Stimulated activated CD4-positive, alpha-beta T cell treated with anti-CD3 and anti-CD28 coated beads, Interleukin-1b, Interleukin-23, amount 100 ng/mL, for 48 hours (primary cell): ENCODE measurements around the gene FILIP1L.

Source experiments
- DNase-seq: peaks from one replicate; pipeline ENCODE4 v3.0.0-alpha.2; 2020

FILIP1L gene

DNA sequence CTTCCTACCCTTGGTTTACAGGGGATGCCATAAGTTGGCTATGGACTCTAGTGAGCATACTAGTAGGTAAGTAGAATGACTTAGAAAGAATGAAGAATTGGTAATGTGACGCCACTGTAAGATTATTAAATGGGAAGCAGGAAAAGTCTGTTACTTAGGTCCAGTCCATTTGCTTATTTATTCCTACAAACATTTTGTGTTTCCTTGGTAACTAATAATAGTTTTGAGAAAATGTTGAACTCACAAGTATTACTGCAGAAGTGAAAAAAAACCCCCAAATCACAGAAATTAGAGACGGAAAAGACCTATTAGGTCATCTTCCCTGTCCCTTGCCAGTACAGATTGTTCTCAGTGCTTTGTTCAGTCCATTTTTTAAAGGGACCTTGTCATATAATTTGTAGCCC is 233.2 kb downstream of the FILIP1L start:
- no peak for DNase-seq

DNA sequence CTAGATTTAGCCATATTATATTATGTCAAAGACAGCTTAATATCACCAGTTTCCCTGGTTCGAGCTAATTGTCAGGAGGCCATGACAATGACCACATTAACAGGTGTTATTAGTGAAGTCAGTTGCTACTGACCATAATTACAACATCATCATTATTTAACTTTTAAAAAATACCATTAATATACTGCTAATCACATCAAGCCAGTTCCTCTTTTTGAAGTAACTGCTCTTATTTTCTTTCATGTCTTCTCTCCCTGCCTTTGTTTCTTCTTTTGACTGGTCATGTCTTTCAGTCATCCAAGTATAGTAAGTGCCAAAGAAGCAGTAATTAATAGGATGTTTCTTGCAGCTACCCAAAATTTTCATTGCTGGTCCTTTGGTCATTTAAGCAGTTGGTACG is 235.0 kb downstream of the FILIP1L start:
- DNase-seq, result no peak

DNA sequence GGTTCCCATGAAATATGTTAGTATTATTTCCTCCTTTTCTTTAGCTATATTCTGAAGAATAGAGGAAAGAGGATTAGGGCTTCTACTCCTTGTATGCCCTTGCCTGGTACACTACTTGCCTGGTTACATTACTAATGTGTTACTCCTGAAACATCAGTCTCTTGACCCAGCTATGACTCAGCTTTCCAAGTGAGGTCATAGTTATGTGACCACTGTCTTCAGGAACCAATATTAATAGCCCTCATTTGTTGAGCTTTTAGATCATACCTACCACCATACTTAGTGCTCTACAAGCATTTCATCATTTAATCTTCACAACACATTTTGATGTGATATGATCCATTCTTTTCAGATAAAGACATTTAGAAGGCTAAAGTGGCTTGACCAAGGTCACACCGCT is 236.3 kb downstream of the FILIP1L start:
- no peak for DNase-seq

DNA sequence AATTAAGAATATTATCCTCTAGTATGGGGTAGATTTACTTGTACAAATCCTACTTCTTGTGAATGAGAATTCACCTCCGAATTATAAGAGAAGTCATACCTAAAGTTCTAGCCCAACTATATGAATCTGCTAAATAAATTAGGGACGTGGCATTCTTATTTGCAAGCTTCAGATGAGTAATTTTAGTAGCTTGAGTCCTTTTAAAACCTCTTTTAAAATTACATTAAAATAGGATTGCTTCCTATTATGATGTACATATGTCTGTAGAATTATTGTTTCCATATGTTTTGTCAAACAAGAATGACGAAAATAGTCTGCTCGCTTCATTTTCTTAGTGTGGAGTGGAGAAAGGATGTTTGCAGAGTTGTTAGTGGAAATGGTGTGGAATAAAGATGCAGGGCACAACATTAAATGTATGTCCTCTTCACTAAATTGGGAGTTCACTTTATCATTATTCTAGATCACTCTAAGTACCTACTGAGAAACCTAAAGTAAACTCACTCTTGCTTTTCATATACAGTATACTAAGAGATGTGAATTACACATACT is 237.2 kb downstream of the FILIP1L start:
- no peak for DNase-seq

DNA sequence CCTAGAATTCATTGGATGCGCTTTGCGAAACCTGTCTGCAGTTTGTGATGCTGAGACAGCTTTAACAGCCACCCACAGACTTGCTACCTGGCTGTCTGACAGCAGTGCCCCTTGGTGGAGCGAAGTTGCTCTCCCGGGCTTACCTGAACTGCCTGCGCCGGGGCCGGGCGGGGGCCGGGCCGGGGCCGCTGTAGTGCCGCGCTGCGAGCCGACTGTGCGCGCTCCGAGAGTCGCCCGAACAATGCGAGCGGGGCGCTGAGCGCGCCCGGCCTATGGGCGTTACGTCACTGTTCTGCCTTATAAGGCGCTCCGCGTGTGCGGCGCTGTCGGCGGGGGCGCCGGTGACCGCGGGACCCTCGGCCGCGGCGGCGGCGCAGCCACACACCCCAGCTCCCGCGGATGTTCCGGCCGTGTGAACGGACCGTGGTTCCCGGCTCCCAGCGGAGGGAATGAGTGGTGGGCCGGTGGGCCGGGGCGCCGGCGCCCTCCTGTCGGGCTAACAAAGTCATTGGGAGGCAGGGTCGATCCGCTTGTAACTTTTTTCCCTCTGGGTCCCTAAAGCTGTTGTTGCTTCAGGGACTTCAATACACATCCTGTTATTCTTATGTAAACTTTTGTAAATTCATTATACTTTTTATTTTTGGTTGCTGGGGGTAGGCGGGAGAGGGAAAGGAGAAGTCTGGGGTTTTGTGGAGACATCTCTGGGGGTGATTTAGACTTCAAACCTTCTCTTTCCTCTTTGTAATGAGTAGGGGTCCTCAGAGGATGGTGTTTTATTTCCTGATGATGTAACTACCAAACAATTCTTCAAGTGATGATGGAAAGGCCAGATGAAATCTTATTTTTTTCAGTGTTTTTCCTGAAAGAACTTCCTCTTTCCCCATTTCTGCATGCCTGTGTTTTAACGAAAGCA is 238.1 kb downstream of the FILIP1L start:
- DNase-seq, result peak; percentile 62

DNA sequence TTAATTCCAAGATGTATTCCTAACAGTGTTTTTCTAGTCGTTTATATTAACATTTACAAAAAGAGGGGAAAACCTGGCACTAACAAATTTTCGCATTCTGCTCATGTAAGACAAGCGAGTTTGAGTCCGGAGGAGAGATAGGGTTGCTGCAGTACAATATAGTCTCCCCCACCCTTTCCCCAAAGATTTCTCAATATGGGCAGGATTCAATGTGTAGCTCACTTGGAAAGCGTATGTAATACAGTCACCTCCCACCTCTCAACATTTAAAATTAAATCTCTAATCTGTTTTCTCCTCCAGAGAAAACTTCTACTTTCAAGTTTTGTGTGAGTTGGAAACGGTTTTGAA is 238.7 kb downstream of the FILIP1L start:
- no peak for DNase-seq

DNA sequence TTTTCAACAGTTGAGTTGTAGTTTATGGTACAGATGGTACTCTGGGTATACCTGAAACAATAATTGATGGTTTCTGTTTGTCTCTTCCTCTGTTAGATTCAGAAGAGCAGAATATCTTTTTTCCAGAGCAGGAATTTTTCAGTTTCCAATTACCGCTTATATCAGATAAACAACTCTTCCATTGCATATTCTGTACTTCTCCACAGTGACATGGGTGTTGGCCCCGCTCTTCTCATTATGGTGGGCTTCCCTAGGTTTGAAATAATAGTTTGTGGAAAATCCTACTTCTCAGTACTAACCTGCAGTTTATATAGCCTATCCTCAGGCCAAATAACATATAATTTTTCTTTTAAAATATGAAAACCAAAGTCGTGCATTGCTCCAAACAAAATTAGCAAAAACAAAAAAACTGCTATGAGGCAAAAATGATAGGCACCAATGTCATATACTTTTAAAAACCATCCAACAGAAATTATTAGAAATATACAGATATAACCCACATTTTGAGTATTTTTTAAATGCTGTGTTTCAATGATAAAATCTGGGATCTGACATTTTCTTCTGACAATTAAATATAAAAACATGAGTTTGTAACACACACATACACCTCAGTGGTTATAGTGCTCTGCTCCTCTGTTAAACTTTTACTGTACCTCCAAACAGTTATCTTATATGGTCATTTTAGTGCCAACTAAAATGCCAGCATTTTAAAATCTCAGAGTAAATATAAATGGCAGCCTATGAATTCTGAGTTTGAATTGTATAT is 239.9 kb downstream of the FILIP1L start:
- no peak for DNase-seq

DNA sequence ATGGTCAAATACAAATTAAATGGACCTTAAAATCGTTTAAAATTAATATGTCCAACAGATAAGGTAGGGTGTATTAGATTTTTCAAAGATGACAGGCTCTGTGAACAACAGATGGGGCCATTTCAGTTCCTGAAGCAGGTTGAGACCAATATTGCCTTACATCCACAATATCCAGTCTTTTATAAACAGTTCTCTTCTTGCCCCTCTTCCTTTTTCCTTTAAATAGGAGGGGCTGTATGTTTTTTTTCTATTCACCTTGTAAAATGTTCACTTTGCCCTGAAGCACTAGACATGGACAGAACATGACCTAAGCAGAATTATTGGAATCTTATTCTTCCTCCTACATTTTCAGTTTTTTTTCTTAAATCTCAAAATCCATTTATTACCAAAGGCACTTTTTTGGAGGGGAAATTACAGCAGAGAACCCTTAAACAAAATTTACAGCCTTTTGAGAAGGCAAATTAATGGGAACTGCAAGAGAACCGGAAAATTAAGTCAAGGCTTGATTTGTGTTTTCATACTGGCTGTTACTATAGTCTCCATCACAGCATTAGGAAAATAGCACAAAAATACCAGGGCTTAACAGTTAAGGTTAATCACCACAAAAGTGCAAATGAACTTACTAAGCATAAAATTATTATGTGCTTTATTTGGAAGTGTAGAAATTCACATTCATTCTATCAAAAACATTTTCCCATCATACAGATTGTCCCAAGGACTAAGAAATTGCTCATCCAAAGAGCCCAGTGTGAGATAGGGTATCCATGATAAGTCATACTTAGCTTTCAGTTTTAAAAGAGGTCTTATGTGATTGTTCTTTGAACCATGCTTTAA is 240.8 kb downstream of the FILIP1L start:
- no peak for DNase-seq

DNA sequence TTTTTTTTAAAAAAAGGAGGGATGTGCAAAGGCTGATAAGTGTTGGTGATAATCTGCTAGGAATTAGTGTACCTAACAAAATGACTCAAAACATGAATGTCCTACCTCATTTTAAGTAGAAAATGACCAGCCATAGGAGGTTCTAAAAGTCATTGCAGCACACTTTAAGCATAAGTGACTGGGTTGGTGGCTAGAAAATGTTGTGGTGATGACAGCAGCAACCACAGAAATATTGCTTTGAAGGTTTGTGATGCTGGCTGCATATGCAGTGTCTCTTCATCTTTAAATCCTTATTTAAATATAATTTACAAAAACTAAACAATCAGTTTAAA is 241.4 kb downstream of the FILIP1L start:
- DNase-seq, result peak; percentile 16

DNA sequence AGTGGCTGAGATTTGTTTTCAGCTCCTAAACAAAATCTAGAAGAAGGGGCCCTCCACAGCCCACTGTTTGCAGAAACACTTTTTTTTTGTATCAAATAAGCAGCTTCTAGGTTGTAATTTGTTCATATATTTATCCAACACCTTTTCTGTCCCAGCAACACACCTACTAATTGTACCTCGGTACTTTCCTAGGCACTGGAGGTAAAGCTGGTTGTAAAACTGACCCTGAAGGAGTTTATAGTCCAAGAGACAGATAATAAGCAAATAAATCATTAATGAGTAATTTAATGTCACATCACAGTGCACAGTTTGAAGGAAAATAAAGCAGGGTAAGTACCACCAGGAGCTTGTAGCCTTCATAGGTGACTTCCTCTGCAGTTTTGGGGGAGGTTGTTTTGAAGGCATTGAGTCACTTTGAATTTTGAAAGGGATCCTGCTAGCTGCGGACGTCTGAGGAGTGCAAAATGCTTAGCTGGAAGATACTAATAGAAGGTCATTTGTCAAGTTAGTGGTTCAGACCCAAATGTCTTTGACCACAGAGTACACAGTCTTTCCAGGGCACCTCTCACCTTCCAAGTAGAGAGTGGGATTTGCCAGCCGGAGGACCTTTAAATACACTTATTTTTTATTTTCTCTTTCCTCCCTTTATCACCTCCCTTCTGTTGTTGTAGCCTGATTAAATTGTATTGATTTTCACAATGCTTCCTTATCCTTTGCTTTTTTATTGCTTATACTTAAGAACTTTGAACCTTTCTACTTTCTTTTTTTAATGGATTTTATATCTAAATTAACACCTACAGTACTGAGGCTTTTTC is 242.9 kb downstream of the FILIP1L start:
- DNase-seq, result no peak

DNA sequence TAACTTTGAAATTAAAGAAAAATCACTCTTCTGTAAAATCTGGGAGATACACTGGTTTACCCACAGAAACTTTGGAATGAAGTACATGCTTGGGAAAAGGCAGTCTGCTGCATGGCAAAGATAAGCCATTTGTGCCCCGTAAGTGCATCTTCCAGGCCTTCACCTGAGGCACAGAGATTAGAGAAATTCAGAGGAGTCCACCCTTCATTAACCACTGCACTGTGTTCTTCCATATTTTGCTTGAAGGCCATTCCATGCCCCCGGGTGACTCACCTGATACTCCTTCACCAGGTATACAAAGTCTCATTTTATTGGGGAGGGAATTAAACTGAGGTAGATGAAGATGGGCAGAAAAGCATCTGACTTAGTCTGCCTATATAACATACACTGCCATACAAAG is 243.6 kb downstream of the FILIP1L start:
- no peak for DNase-seq

DNA sequence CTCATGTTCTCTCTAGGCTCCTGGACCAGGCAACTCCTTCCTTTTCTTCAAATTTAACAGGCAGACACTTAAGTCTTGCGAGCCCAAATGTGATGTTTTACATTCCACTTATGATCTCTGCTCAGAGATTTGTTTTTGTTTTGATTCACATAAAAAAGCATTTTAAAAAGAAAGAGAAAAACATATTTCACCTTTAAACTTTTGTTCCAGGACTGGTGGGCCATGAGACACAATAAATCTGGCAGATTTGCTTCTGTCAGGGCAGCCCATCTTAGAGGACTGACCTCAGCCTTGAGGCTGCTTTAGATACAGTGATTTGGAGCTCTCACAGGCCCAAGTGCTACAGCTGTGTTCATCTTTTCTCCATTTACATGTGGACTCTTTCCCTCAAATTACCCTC is 244.7 kb downstream of the FILIP1L start:
- DNase-seq, result no peak

DNA sequence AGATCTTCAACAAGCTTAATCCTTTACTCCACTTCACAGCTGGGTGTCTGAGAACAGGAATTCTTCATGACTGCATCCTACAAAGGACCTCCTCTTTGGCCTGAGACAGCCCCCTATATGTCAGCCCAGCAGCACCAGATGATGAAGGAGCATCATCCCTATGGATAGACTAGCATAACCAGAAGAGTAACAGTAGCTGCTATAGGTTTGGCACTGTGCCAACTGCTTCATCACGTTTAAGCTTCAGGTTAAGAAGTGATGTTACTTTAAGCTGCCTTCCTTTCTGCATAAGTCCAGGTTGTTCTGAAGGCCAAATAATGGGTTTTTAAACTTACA is 246.0 kb downstream of the FILIP1L start:
- peak; percentile 13 for DNase-seq

DNA sequence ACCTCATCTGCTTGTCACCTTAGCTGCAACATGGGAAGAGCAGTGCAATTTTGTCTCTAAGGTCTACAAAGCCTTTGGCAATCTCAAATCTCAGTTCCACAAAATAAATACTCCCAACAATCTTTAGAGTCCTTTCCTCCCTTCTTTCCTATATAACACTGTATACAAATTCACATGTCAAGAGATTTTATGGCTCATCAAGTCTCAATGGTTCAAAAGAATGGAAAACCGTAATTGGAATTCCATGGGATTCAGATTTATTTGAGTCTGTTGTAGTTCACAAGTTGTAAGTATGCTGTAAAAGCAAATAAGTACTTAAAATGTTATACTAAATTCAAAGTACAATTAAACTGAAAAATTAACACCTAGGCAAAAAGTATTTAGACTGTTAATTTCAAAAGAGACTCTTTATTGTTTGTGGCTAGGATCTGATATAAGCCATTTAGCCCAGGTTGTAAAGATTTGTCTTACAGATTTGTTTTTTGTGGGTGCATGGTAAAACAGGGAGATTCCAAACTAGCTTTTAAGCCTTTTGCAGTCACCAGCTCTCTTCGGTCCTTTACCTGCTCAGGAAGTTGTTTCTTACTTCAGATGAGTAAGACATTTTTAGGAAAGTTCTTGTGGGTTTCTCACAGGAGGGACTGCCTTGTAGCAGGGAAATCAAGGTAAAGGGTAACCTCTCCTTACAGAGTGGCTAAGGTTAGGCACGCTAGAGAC is 246.5 kb downstream of the FILIP1L start:
- no peak for DNase-seq

DNA sequence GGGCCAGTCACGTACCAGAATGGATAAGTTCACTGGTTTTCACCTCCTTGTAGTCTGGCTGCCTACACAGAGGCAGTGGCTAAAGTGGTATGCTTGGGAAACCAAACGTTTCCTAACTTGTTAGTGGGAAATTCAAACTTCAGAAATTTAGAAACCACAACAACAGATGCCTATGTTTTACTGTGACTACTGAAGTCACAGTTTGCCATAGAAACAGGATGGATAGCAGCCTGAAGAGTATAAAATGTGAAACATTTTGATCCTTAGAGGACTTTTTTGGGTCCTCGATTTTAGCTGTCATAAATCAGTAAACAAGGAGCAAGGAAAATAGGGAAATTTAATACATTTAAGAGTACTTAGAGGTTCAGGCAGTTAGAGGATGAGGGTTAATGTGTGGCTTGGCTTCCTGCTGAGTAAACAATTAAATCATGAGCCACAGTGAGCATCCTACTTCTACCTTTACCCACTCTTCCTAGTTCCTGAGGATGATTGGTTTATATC is 248.0 kb downstream of the FILIP1L start:
- no peak for DNase-seq

DNA sequence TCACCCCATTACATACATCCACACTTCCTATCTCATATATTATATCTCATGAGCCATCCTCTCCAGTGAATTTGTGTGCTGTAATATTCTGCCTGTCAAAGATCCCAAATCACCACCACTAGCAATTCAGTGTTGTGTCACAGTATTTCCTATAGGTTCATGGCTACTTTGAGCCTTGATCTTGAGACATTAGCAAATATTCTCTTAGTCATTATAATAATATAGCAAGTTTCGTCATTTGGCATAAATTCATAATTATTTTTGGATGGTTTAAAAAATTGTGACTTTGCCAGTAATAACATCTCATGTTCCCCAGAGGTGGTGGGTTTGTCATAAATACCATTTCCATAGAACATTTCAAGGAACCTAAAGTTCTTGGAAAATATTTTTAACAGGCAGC is 249.0 kb downstream of the FILIP1L start:
- DNase-seq, result no peak

DNA sequence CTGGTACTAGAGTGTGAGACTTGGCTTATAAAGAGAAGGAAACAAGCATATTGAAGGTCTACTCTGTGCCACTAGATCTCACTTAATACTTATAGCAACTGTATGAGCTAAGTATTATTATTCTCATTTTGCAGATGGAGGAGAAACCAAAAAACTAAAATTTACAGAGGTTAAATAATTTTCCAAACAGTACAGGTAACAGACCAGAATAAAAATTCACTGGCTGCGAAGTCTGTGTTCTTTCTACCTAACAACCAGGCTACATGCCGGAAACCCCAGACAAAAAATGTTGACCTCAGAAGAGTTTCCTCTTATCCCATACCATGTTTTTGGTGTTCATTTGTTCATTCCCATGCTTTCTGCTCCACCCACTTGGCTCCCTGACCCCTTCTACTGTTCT is 250.0 kb downstream of the FILIP1L start:
- DNase-seq, result no peak

DNA sequence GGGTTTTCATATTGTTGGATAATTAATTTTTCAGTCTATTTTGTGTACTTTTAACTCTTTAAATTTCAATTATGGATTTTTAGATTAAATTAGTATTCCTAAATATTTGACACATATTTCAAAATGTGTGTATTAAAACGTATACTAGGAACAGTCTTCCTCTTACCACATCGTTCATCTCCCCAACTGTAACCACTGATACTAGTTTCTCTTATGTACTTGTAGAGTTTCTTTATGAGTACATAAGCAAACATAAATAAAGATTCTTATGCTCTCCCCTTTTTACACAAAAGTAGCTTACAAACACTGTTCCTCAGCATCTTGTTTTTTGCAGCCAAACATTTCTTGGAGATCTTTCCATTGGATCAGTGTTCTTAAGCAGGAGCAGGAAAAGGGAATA is 250.7 kb downstream of the FILIP1L start:
- no peak for DNase-seq

DNA sequence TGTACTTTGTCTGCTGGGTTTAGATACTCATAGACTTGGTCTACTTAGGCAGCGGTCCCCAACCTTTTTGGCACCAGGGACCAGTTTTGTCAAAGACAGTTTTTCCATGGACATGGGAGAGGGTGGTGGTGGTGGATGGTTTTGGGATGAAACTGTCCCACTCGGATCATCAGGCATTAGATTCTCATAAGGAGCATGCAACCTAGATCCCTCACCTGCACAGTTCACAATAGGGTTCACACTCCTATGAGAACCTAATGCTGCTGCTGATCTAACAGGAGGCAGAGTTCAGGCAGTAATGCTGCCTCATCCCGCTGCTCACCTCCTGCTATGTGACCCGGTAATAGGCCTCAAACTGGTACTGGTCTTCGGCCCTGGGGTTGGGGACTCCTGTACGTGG is 251.3 kb downstream of the FILIP1L start:
- DNase-seq, result no peak

DNA sequence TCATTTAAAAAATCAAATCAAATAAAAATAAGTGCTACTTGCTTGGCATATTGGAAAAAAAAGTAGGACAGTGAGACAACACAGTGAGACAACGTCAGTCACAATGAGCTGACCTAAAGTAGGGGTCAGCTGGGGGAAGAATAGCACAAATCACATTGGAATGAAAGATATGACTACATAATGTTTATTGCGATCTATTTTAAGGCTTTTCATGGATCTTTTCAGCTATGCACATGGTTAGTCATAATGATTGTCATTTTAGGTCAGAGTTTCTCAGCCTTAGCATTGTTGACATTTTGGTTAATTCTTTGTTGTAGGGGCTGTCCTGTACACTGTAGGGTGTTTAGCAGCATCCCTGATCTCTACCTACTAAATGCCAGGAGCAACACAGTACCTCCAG is 252.1 kb downstream of the FILIP1L start:
- no peak for DNase-seq

DNA sequence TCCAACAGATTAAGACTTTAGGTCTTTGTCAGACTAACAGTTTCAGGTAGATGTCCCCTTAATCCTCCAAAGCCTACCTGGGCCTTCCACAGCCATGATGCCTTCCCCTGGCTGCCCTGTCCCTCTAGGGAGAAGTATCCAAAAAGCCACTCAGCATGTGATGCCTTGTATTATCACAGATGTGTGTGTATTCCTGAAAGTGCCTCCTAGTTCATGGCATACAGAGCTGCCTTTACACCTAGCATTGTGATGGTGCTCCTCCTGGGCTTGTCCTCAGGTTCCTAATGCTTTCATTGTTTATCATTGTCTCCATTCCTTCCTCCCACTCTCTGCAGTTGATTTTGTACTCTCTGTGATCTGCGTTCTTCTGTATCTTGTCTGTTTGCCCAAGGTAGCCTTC is 253.1 kb downstream of the FILIP1L start:
- no peak for DNase-seq

DNA sequence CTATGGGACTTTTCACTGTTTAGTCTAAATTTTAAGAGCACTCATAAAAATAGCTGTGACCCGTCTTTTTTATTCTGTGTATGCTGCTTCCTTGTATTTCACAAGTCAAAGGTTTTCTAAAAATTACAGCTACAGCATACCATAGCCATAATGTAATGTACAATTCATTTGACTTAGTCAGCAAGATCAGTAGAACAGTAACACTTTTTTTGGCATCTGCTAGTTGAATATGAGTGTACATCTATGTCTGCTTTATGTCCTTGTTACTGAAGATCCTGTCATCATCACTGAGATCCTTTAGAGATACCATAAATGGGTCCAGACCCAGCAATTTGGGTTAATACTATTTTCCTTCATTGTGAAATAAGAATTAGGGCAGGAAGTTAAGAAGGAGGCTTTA is 254.5 kb downstream of the FILIP1L start:
- DNase-seq, result no peak
